ENCODE results near the gene SPTBN5. TPM values are rescaled to one million over a fixed set of nuclear protein-coding genes. Genes with fewer than 3 reads are reported as not detected.

The SPTBN5 gene
- total RNA-seq, 3 donors from 2014 or later (not counting 1 experiment from before 2014, with no cell fraction given) = 4.1 to 6.0 (median 5.2) TPM

DNA sequence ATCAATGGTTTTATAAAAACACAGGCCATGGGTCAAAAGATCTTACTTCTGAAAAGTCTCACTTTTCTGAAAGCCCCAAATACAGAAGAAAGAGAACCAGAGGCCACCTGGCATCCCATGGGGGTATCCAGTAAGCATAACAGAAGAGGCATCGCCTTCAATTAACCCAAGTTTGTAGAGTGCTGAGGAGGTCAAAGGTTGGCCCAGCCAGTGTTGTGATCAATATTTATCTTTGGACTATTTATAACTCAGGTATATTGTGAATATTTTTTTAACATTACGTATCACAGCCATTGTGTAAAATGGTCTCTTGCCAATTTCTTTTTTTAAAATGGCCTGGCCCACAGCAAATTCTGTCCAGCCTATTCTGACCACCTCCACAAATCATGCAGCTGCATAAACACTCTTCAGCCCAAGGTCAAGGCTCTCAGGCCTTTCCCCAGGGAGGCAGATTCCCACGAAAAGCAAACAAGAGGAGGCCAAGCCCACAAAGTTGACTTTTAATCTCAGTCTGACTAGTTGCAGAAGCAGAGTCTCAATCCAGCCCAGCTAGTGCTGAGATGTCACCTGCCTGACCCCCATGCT lies 26.2 kb upstream of the SPTBN5 start:
- Mint-ChIP-seq H3K4me3 (no peak overlapping the region), H3K27ac (no peak overlapping the region), H3K9me3 (no peaks in the 10 kb centered on the region), H3K36me3 (no peaks in the 10 kb centered on the region), H3K4me1 (peaks cover 9 to 14% of the 10 kb centered on the region in 2 donors), H3K27me3 (ENCODE audit: low read depth in 2 of 2) (no peaks in the 10 kb centered on the region)
- WGBS (ENCODE audit: insufficient coverage) = 85% methylated on average over 3 of the region's 3 CpGs
- DNase-seq = no peak
- no peak for ATAC-seq
- Histone ChIP-seq H3K27me3 (ENCODE audit: control insufficient read depth, insufficient read depth, low read length) (no peaks in the 10 kb centered on the region), H3K36me3 (ENCODE audit: control insufficient read depth, insufficient read depth, low read length) (peaks cover 7% of the 10 kb centered on the region), H3K4me1 (ENCODE audit: control insufficient read depth, insufficient read depth, low read length) (peaks cover 9% of the 10 kb centered on the region), H3K4me3 (ENCODE audit: low read length) (no peak overlapping the region), H3K9me3 (ENCODE audit: control insufficient read depth, insufficient read depth, low read length) (no peaks in the 10 kb centered on the region), H3K27ac (ENCODE audit: low read length) (no peak overlapping the region)
- TF ChIP-seq, protein P1, sequence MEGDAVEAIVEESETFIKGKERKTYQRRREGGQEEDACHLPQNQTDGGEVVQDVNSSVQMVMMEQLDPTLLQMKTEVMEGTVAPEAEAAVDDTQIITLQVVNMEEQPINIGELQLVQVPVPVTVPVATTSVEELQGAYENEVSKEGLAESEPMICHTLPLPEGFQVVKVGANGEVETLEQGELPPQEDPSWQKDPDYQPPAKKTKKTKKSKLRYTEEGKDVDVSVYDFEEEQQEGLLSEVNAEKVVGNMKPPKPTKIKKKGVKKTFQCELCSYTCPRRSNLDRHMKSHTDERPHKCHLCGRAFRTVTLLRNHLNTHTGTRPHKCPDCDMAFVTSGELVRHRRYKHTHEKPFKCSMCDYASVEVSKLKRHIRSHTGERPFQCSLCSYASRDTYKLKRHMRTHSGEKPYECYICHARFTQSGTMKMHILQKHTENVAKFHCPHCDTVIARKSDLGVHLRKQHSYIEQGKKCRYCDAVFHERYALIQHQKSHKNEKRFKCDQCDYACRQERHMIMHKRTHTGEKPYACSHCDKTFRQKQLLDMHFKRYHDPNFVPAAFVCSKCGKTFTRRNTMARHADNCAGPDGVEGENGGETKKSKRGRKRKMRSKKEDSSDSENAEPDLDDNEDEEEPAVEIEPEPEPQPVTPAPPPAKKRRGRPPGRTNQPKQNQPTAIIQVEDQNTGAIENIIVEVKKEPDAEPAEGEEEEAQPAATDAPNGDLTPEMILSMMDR (IDR thresholded peaks at IDR 0.05) = no peak
- intact Hi-C loops (cut with micrococcal nuclease) = no loop called here

DNA sequence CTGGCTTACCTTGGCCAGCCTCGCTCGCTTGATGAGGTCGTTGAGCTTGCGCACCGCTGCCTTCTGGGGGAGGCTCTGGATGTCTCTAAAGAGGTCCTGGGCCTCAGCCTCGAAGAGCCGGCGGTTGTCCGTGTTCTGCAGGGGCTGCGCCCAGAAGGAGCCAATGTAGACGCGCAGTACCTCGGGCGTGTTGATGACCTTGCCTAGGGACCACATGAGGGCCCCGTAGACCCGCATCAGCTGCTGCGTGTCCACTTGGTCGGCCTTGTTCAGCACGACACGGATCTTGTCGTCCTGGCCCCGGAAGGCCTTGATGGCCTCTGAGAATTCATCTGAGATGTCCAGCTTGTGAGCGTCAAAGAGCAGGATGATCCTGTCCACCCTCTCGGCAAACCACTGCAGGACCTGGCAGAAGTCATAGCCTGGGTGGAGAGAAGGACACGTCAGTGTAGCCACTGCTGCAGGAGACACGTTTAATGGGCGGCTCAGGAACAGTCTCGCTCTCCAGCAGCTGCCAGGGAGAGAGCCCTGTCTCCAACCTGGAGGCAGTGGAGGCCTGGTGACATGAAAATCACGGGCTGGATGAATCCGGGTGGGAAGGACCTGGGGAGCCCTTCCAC lies 25.5 kb upstream of the SPTBN5 start:
- Mint-ChIP-seq H3K27me3 (ENCODE audit: low read depth in 2 of 2) (no peaks in the 10 kb centered on the region), H3K36me3 (no peaks in the 10 kb centered on the region)
- ATAC-seq = no peak

DNA sequence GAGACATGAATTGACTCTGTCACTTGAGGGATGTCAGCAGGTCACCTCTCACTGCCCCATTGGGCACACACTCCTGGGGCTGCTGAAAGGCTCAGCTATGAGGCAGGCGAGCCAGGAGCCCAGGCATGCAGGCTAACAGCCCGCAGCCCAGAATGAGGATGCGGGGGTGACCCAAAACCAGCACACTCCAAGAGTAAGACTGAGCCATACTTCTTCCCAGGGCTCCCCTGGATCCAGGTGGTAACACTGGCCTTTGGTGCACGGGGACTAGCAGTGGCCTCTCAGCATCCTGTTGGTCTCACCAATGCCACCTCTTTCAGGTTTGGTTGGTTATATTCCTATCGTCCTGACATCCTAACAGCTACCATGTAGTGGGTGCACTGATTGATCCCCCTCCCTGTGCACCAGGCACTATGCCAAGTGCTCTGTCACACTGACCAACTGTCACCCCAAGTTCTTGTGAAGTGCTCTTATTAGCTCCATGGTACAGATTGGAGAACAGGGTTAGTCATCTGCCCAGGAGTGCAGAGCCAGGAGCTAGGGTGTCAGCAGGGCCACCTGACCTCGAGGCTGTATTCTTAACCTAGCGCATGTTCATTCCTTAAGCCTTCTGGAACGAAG lies 24.8 kb upstream of the SPTBN5 start:
- ATAC-seq = no peak
- Histone ChIP-seq H3K4me1 (ENCODE audit: control insufficient read depth, insufficient read depth, low read length) (peaks cover 9% of the 10 kb centered on the region), H3K9me3 (ENCODE audit: control insufficient read depth, insufficient read depth, low read length) (no peaks in the 10 kb centered on the region), H3K27ac (ENCODE audit: low read length) (no peak overlapping the region), H3K27me3 (ENCODE audit: control insufficient read depth, insufficient read depth, low read length) (no peaks in the 10 kb centered on the region), H3K4me3 (ENCODE audit: low read length) (no peak overlapping the region), H3K36me3 (ENCODE audit: control insufficient read depth, insufficient read depth, low read length) (peaks cover 4% of the 10 kb centered on the region)
- 85% methylated on average over 8 of the region's 8 CpGs for WGBS (ENCODE audit: insufficient coverage)
- H3K9me3 Mint-ChIP-seq = no peaks in the 10 kb centered on the region
- TF ChIP-seq, protein P1 (IDR thresholded peaks at IDR 0.05) = no peak
- no peak overlapping the region for H3K4me3 Mint-ChIP-seq
- no peaks in the 10 kb centered on the region for H3K36me3 Mint-ChIP-seq
- intact Hi-C loops (cut with micrococcal nuclease) = no loop called here
- H3K27me3 Mint-ChIP-seq (ENCODE audit: low read depth in 2 of 2) = no peaks in the 10 kb centered on the region
- no peak for DNase-seq
- peaks cover 9 to 14% of the 10 kb centered on the region in 2 donors for H3K4me1 Mint-ChIP-seq
- no peak overlapping the region for H3K27ac Mint-ChIP-seq

More for the DNA sequence above, 25.5 kb upstream of the SPTBN5 start:
- 96% methylated on average over 30 of the region's 30 CpGs for WGBS (ENCODE audit: insufficient coverage)
- Histone ChIP-seq H3K4me3 (ENCODE audit: low read length) (no peak overlapping the region), H3K27ac (ENCODE audit: low read length) (no peak overlapping the region), H3K9me3 (ENCODE audit: control insufficient read depth, insufficient read depth, low read length) (no peaks in the 10 kb centered on the region), H3K36me3 (ENCODE audit: control insufficient read depth, insufficient read depth, low read length) (peaks cover 5% of the 10 kb centered on the region), H3K27me3 (ENCODE audit: control insufficient read depth, insufficient read depth, low read length) (no peaks in the 10 kb centered on the region), H3K4me1 (ENCODE audit: control insufficient read depth, insufficient read depth, low read length) (peaks cover 9% of the 10 kb centered on the region)
- H3K27ac Mint-ChIP-seq = no peak overlapping the region
- TF ChIP-seq, protein P1 (IDR thresholded peaks at IDR 0.05) = no peak
- H3K4me3 Mint-ChIP-seq = no peak overlapping the region
- intact Hi-C loops (cut with micrococcal nuclease) = no loop called here
- no peak for DNase-seq
- no peaks in the 10 kb centered on the region for H3K9me3 Mint-ChIP-seq
- peaks cover 9 to 14% of the 10 kb centered on the region in 2 donors for H3K4me1 Mint-ChIP-seq
